Esophagus (tissue), 2 donors: ENCODE data around the gene TELO2. TPM values are rescaled to one million over a fixed set of nuclear protein-coding genes. Genes with fewer than 3 reads are reported as not detected.

Experiments used
- H3K27ac ChIP-seq, 2 donors: one replicate each; pipeline ENCODE4 v1.5.1; 2013; ENCODE audit warnings: low read depth in 2 of 2, mild to moderate bottlenecking in 2 of 2, inconsistent platforms in 1 of 2, low read length in 1 of 2, moderate library complexity in 1 of 2
- H3K27me3 ChIP-seq, 2 donors: one replicate each; pipeline ENCODE4 v1.6.1; 2013; ENCODE audit warnings: low read length in 2 of 2, control low read depth in 1 of 2, mild to moderate bottlenecking in 1 of 2; ENCODE audit not compliant: insufficient read depth in 2 of 2, control insufficient read depth in 1 of 2
- H3K36me3 ChIP-seq, 2 donors: one replicate each; pipeline ENCODE4 v1.6.1; 2013; ENCODE audit warnings: low read length in 1 of 2; ENCODE audit not compliant: control insufficient read depth in 2 of 2, insufficient read depth in 2 of 2
- H3K4me1 ChIP-seq, 2 donors: one replicate each; pipeline ENCODE4 v1.6.1; 2013; ENCODE audit warnings: low read length in 1 of 2; ENCODE audit not compliant: control insufficient read depth in 2 of 2, insufficient read depth in 2 of 2
- H3K4me3 ChIP-seq, 2 donors: one replicate each; pipeline ENCODE4 v1.5.1; 2013; ENCODE audit warnings: low read length in 2 of 2, mild to moderate bottlenecking in 2 of 2, low read depth in 1 of 2, moderate library complexity in 1 of 2
- H3K9me3 ChIP-seq, 2 donors: one replicate each; pipeline ENCODE4 v1.6.1; 2013; ENCODE audit warnings: mild to moderate bottlenecking in 2 of 2, low read depth in 1 of 2, low read length in 1 of 2, moderate library complexity in 1 of 2; ENCODE audit not compliant: control insufficient read depth in 2 of 2, insufficient read depth in 1 of 2
- WGBS, 2 donors: extraction: QIAGEN DNeasy Blood & Tissue Kit; methylation state at CpG; one replicate each; pipeline ENCODE4 v1.1.7; 2013; 5-methylcytosine and 5-hydroxymethylcytosine counted together
- polyA plus RNA-seq, 2 donors: library from polyadenylated mRNA; stranded (reverse); fragments of 200-250 nt; gene quantifications; one replicate each; pipeline ENCODE4 v1.2.3, GENCODE V29; 2013
- donor health status: healthy with polysubstance abuse.
- donor health status: Bipolar disorder and iron deficiency.

TELO2 gene
- polyA plus RNA-seq, 2 donors = 32.6 to 60.8 TPM

GRCh38 chr16:1540556-1540855 lies 47.3 kb downstream of the TELO2 start:
- no peaks in the 10 kb centered on the region for H3K9me3 ChIP-seq
- H3K4me1 ChIP-seq = peaks cover 11 to 24% of the 10 kb centered on the region in 2 donors
- H3K27ac ChIP-seq = peak overlapping the region in 1 of 2 donors; percentile 1
- H3K36me3 ChIP-seq = peaks cover 0 to 38% of the 10 kb centered on the region in 2 donors
- 88% methylated on average over 8 of the region's 8 CpGs for WGBS, 2 donors
- no peaks in the 10 kb centered on the region for H3K27me3 ChIP-seq
- no peak overlapping the region for H3K4me3 ChIP-seq

DNA sequence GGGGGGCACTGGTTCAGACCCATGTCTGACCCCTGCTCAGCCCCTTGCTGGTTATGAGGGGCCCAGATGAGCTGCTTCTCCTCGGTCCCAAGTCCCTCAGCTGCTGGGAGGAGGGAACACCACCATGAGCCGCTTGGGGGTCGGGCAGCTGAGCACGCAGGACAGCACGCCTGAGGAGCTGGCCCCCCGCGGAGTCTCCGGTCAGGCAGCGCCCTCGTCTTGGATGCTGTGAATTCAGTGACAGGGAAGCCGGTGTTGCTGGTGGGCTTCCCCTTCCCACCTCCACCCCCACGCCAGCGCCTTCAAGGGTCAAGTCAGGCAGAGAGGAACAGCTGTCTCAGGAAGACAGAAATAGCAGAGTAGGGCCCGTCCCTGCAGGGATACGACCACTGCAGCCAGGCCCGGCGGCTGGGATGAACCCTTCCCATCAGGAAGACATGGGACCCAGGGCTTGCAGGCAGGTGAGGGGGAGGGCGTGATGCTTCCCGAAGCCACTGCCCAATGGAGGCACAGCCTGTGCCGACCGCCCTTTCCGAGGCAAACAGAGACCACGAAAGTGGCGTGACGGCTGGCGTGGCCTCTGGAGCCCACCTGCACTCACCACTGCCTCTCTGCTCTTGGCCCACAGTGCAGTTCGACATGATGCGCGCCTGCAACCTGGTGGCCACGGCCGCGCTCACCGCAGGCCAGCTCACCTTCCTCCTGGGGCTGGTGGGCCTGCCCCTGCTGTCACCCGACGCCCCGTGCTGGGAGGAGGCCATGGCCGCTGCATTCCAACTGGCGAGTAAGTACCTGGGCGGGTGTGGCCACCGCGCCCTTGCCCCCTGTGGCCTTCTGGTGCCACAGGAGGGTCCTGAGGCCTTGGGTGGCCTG lies 48.4 kb downstream of the TELO2 start:
- no peak overlapping the region for H3K4me3 ChIP-seq
- H3K9me3 ChIP-seq = no peaks in the 10 kb centered on the region
- no peak overlapping the region for H3K27ac ChIP-seq
- H3K4me1 ChIP-seq = peaks cover 21 to 24% of the 10 kb centered on the region in 2 donors
- no peaks in the 10 kb centered on the region for H3K27me3 ChIP-seq
- H3K36me3 ChIP-seq = peaks cover 0 to 38% of the 10 kb centered on the region in 2 donors
- WGBS, 2 donors = 88 to 91% methylated on average over 39 to 41 of the region's 41 CpGs

DNA sequence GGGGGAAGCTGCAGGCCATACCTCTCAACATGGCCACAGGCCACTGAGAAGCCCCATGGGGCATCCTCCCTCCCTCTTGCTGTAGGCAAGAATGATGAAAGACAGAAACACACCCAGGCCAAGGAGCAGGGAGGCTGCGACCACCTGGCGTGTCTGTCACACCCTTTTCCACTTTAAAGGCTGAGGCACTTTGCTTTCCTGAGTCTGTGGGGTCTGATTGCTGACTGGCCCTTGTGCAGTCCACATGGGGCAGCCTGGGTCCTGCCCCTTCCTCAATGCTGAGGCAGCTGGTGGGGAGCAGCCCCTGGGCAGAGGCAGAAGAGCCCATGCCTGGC lies 49.0 kb downstream of the TELO2 start:
- Histone ChIP-seq H3K27ac (no peak overlapping the region), H3K9me3 (no peaks in the 10 kb centered on the region), H3K4me1 (peaks cover 18 to 23% of the 10 kb centered on the region in 2 donors), H3K27me3 (no peaks in the 10 kb centered on the region), H3K4me3 (no peak overlapping the region), H3K36me3 (peaks cover 0 to 32% of the 10 kb centered on the region in 2 donors)
- 80 to 81% methylated on average over 2 of the region's 2 CpGs for WGBS, 2 donors

DNA sequence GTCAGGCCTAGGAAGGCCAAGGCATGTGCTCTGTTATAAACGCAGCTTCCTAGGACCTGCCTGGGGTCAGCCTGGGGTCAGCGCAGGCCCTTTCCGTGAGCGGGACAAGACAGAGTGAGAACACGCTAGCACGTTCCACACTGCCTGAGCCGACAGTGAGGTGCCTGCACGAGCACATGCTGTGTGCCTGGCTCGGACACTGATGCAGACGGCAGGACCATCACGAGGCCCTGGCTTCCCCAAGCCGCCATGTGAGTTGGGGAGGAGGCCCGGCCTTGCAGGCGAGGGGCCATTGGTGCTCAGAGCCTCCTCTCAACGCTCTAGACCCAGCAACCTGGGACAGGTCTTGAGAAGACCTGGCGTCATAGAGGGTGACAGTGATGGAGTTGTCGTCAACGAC lies 49.4 kb downstream of the TELO2 start:
- Histone ChIP-seq H3K4me1 (peaks cover 18 to 23% of the 10 kb centered on the region in 2 donors), H3K36me3 (peaks cover 0 to 28% of the 10 kb centered on the region in 2 donors), H3K27me3 (no peaks in the 10 kb centered on the region), H3K9me3 (no peaks in the 10 kb centered on the region), H3K4me3 (no peak overlapping the region), H3K27ac (peak overlapping the region in 1 of 2 donors; percentile 36)
- 88 to 91% methylated on average over 18 of the region's 18 CpGs for WGBS, 2 donors

DNA sequence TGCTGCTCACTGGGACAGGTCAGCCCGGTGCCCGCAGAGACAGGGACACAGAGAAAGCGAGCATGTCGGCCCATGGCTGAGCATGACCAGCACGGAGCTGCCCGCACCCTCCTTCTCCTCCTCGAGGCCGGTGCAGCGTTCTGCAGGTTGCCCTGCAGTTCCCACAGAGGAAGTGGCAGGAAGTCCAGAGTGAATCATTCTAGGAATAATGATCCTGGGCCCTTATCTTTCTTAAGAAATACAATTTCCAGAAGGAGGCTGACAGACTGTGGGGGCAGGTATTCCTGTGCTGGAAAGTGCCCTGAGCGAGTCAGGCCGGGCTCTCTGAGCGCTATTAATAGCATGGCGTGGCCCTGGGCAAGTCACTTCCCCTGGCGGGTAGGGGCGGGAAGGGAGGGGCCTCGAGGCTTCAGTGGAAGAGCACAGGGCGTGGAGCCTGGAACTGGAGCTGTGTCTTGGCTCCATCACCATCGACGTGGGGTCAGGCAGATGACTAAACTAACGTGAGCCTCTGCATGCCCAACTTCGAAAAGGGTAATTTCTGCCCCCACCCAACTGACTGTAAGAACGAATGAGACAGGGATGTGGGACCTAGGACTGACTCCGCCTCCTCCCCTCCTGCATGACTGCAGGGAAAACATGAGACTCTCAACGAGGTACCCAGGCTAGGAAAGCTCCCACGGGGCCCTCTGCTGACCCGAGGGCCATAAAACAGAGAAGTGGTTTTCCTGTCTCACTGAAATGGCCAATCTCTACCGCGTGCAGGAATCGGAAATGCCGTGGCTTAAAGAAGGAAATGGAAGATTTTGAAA lies 50.1 kb downstream of the TELO2 start:
- H3K36me3 ChIP-seq = peaks cover 0 to 21% of the 10 kb centered on the region in 2 donors

DNA sequence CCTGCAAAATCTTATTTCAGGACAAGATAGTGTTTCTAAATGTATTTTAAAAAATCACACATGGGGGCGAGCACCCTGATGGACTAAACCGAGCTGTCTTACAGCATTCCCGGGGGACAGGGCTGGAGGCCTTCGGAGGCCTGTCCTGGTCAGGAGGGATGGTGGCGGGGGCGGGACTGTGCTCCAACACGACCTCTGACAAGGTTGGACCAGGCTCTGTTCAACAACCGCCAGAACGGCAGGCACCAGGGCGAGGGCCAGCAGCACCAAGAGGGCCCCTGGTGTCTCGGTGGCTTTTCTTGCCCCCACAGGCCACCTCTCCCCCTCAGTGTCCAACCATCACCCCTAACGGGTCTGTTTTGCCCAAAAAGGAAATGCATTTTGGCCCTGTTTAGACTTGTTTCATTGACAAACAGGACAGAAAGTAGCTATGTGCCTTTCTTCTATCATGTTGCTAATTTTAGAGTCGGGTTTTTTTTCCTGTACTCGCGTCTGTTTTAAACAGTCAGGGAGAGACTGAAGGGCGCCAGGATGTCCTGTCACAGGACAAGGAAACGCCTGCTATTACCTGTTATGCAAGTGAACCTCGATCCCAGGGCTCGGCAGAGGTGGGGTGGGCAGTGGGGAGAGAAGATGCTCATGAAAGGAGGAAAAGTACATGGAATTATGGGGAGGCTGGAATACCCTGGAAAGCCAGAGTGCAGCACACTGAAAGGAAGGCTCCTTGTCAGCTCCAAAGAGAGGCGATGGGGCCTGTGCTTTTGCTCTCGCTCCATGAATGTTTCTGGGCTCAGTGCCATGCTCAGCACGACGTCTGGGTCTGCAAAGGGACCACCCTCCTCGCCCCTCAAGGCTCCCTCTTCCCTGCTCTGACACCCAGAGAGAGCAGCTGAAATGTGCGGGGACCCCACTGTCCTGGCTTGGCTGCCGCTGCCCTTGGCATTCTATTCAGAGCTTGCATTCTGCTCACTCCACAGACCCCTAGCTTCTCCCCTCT lies 52.2 kb downstream of the TELO2 start:
- peaks cover 0 to 11% of the 10 kb centered on the region in 2 donors for H3K36me3 ChIP-seq
- H3K4me3 ChIP-seq = no peak overlapping the region
- no peaks in the 10 kb centered on the region for H3K9me3 ChIP-seq
- H3K4me1 ChIP-seq = peaks cover 18 to 20% of the 10 kb centered on the region in 2 donors
- peak overlapping the region; percentile 50 to 86 for H3K27ac ChIP-seq
- H3K27me3 ChIP-seq = no peaks in the 10 kb centered on the region
- WGBS, 2 donors = 55 to 65% methylated on average over 26 of the region's 26 CpGs

More for the DNA sequence above, 50.1 kb downstream of the TELO2 start:
- H3K9me3 ChIP-seq = no peaks in the 10 kb centered on the region
- H3K27ac ChIP-seq = peak overlapping the region; percentile 31 to 73
- no peak overlapping the region for H3K4me3 ChIP-seq
- H3K4me1 ChIP-seq = peaks cover 18 to 25% of the 10 kb centered on the region in 2 donors
- H3K27me3 ChIP-seq = no peaks in the 10 kb centered on the region
- 44 to 45% methylated on average over 29 to 30 of the region's 30 CpGs for WGBS, 2 donors

- H3K4me1 ChIP-seq = peaks cover 20% of the 10 kb centered on the region in 2 donors
- no peaks in the 10 kb centered on the region for H3K9me3 ChIP-seq
- no peaks in the 10 kb centered on the region for H3K27me3 ChIP-seq
- peak overlapping the region in 1 of 2 donors; percentile 74 for H3K27ac ChIP-seq
- H3K4me3 ChIP-seq = no peak overlapping the region
- H3K36me3 ChIP-seq = peaks cover 0 to 17% of the 10 kb centered on the region in 2 donors
- 86 to 89% methylated on average over 16 of the region's 16 CpGs for WGBS, 2 donors
Measured at GRCh38 chr16:1546430-1546829, 53.3 kb downstream of the TELO2 start.

- Histone ChIP-seq H3K27ac (peak overlapping the region; percentile 14 to 49), H3K36me3 (peaks cover 0 to 10% of the 10 kb centered on the region in 2 donors), H3K4me1 (peaks cover 12 to 14% of the 10 kb centered on the region in 2 donors)
Measured at GRCh38 chr16:1548233-1548632, 55.1 kb downstream of the TELO2 start.

GRCh38 chr16:1548727-1549126 lies 55.6 kb downstream of the TELO2 start:
- no peaks in the 10 kb centered on the region for H3K9me3 ChIP-seq
- H3K27ac ChIP-seq = peak overlapping the region in 1 of 2 donors; percentile 69
- peaks cover 0 to 10% of the 10 kb centered on the region in 2 donors for H3K36me3 ChIP-seq
- peaks cover 12 to 14% of the 10 kb centered on the region in 2 donors for H3K4me1 ChIP-seq
- H3K27me3 ChIP-seq = no peaks in the 10 kb centered on the region
- H3K4me3 ChIP-seq = no peak overlapping the region
- WGBS, 2 donors = 72 to 77% methylated on average over 23 of the region's 23 CpGs

More at GRCh38 chr16:1548233-1548632, 55.1 kb downstream of the TELO2 start:
- Histone ChIP-seq H3K4me3 (no peak overlapping the region), H3K9me3 (no peaks in the 10 kb centered on the region), H3K27me3 (no peaks in the 10 kb centered on the region)
- 65 to 69% methylated on average over 5 of the region's 5 CpGs for WGBS, 2 donors
